ENCODE data around the gene CAMK1. TPM values are rescaled to one million over a fixed set of nuclear protein-coding genes. Genes with fewer than 3 reads are reported as not detected.
A peak's percentile ranks its signal among the peaks of the same experiment; 100 is the strongest.

CAMK1 gene
- total and polyA plus RNA-seq, 2 donors (not counting 1 experiment from before 2014, with no cell fraction given): 27.7 to 64.2 TPM

DNA sequence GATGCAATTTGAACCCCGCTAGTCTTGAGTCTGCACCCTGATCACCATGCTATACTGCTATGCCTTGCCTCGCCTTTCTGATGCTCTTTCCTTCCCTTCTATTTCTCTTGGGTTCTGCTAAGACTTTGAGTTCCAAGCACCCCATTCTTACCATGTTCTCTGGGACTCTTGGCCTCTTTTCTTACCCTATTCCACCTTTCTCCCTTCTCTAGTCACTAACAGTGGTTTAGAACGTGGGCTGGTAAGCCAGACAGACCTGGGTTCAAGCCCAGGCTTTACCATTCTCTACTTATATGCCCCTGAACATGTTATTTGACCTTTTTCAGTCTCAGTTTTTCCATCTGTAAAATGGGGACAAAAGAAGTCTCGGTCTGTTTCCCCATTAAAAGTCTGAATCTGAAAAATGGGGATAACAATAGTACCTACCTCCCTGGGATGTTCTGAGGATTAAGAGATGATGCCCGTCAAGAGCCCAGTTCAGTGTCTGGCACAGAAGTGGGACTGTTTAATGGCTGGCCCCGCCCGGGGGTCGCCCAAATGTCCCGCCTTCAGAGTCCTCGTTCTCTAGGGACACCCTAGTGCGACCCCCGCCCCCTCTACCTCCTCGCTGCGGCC, 22.1 kb upstream of the CAMK1 start:
- Histone ChIP-seq H3K9me3 (ENCODE audit: control insufficient read depth, insufficient read depth, low read depth, low read length) (no peaks in the 10 kb centered on the region), H3K4me1 (ENCODE audit: control insufficient read depth, extremely low read depth, insufficient read depth, low read length) (peaks cover 3% of the 10 kb centered on the region), H3K36me3 (ENCODE audit: control insufficient read depth, insufficient read depth, low read length) (peaks cover 19% of the 10 kb centered on the region), H2AFZ (ENCODE audit: low read length) (no peak overlapping the region), H3K79me2 (ENCODE audit: control insufficient read depth, insufficient read depth, low read length) (peaks cover 42% of the 10 kb centered on the region), H4K20me1 (ENCODE audit: control insufficient read depth, extremely low read depth, insufficient read depth, low read length) (no peaks in the 10 kb centered on the region), H3K4me2 (ENCODE audit: extremely low read depth, insufficient read depth, low read length) (peak overlapping the region; percentile 86), H3K27me3 (ENCODE audit: control insufficient read depth, insufficient read depth, low read length) (no peaks in the 10 kb centered on the region), H3K4me3 (replicated peaks in 1 of 4; ENCODE audit: control extremely low read depth in 1 of 4, insufficient read depth in 1 of 4, low read depth in 3 of 4, low read length in 4 of 4) (peak overlapping the region; percentile 93 to 100 (median 98)), H3K9ac (ENCODE audit: insufficient read depth, low read length) (peak overlapping the region; percentile 96), H3K27ac (ENCODE audit: insufficient read depth, low read length) (peak overlapping the region; percentile 99)
- no peak for DNase-seq (ENCODE audit: low read depth in 2 of 2)
- no peak for TF ChIP-seq CTCF (conservative IDR thresholded peaks at IDR 0.05 in 1 of 2, IDR thresholded peaks at IDR 0.05 in 1 of 2; ENCODE audit: low read depth in 1 of 2, low read length in 2 of 2)
- TF ChIP-seq EZH2 (IDR thresholded peaks at IDR 0.05; ENCODE audit: low read length, missing control alignments): no peak

GRCh38 chr3:9791127-9791526, 21.4 kb upstream of the CAMK1 start:
- peaks cover 22% of the 10 kb centered on the region for H3K36me3 ChIP-seq (ENCODE audit: control insufficient read depth, insufficient read depth, low read length)
- H3K27ac ChIP-seq (ENCODE audit: insufficient read depth, low read length): no peak overlapping the region
- no peaks in the 10 kb centered on the region for H3K9me3 ChIP-seq (ENCODE audit: control insufficient read depth, insufficient read depth, low read depth, low read length)
- no peaks in the 10 kb centered on the region for H4K20me1 ChIP-seq (ENCODE audit: control insufficient read depth, extremely low read depth, insufficient read depth, low read length)
- no peak overlapping the region for H3K9ac ChIP-seq (ENCODE audit: insufficient read depth, low read length)
- H3K4me3 ChIP-seq (replicated peaks in 1 of 4; ENCODE audit: control extremely low read depth in 1 of 4, insufficient read depth in 1 of 4, low read depth in 3 of 4, low read length in 4 of 4): peak overlapping the region in 1 of 4 experiments; percentile 97
- TF ChIP-seq CTCF (conservative IDR thresholded peaks at IDR 0.05 in 1 of 2, IDR thresholded peaks at IDR 0.05 in 1 of 2; ENCODE audit: low read depth in 1 of 2, low read length in 2 of 2) (no peak), EZH2 (IDR thresholded peaks at IDR 0.05; ENCODE audit: low read length, missing control alignments) (no peak)
- H3K27me3 ChIP-seq (ENCODE audit: control insufficient read depth, insufficient read depth, low read length): no peaks in the 10 kb centered on the region
- peaks cover 37% of the 10 kb centered on the region for H3K79me2 ChIP-seq (ENCODE audit: control insufficient read depth, insufficient read depth, low read length)
- H2AFZ ChIP-seq (ENCODE audit: low read length): no peak overlapping the region
- H3K4me1 ChIP-seq (ENCODE audit: control insufficient read depth, extremely low read depth, insufficient read depth, low read length): peaks cover 3% of the 10 kb centered on the region
- peak overlapping the region; percentile 86 for H3K4me2 ChIP-seq (ENCODE audit: extremely low read depth, insufficient read depth, low read length)
- no peak for DNase-seq (ENCODE audit: low read depth in 2 of 2)

GRCh38 chr3:9787714-9788113, 18.0 kb upstream of the CAMK1 start:
- H4K20me1 ChIP-seq (ENCODE audit: control insufficient read depth, extremely low read depth, insufficient read depth, low read length): no peaks in the 10 kb centered on the region
- TF ChIP-seq EZH2 (IDR thresholded peaks at IDR 0.05; ENCODE audit: low read length, missing control alignments) (no peak), CTCF (conservative IDR thresholded peaks at IDR 0.05 in 1 of 2, IDR thresholded peaks at IDR 0.05 in 1 of 2; ENCODE audit: low read depth in 1 of 2, low read length in 2 of 2) (no peak)
- no peaks in the 10 kb centered on the region for H3K27me3 ChIP-seq (ENCODE audit: control insufficient read depth, insufficient read depth, low read length)
- H3K79me2 ChIP-seq (ENCODE audit: control insufficient read depth, insufficient read depth, low read length): peaks cover 6% of the 10 kb centered on the region
- H3K4me2 ChIP-seq (ENCODE audit: extremely low read depth, insufficient read depth, low read length): no peak overlapping the region
- no peak overlapping the region for H3K9ac ChIP-seq (ENCODE audit: insufficient read depth, low read length)
- peak in 1 of 2 donors; percentile 55 for DNase-seq (ENCODE audit: low read depth in 2 of 2)
- no peaks in the 10 kb centered on the region for H3K9me3 ChIP-seq (ENCODE audit: control insufficient read depth, insufficient read depth, low read depth, low read length)
- H2AFZ ChIP-seq (ENCODE audit: low read length): no peak overlapping the region
- H3K4me3 ChIP-seq (replicated peaks in 1 of 4; ENCODE audit: control extremely low read depth in 1 of 4, insufficient read depth in 1 of 4, low read depth in 3 of 4, low read length in 4 of 4): no peak overlapping the region
- H3K36me3 ChIP-seq (ENCODE audit: control insufficient read depth, insufficient read depth, low read length): peaks cover 25% of the 10 kb centered on the region
- H3K27ac ChIP-seq (ENCODE audit: insufficient read depth, low read length): no peak overlapping the region
- H3K4me1 ChIP-seq (ENCODE audit: control insufficient read depth, extremely low read depth, insufficient read depth, low read length): no peaks in the 10 kb centered on the region
